Measurements from ENCODE around the gene UNK. TPM values are rescaled to one million over a fixed set of nuclear protein-coding genes. Genes with fewer than 3 reads are reported as not detected.

UNK gene
- total RNA-seq, 1 donor from 2014 or later, result 33.7 TPM

DNA sequence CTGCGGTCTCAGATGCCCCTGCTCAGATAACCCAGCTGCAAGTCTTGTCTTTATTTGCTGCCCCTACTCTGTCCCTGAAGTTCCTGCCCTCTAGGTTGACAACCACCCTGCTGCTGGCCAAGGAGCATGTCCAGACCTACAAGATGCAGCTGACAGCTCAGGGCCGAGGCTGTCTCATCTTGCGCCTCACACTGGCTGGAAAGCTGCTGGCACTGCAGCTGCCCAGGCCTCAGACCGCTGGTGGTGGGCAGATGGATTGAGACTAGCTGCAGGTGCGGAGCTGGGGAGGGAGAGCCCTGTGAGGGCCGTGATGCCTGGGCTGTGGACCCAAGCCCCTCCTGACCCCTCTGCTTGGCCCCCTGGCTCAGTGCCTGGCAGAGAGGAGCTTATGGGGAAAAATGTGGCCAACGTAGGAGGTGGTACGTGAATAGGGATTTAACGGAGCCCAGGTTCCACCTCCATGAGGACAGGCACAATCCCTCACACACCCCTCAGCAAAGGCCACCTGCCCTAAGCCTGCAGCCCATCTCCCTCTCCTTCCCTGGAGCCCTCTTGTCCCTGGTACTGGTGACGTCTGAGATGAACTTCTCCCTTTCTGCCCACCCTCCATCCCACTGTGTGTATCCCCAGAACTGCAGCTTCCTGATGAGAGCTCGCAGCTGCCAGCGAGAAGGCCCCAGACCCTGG lies 11.3 kb upstream of the UNK start:
- intact Hi-C loops (cut with micrococcal nuclease), result no loop called here

DNA sequence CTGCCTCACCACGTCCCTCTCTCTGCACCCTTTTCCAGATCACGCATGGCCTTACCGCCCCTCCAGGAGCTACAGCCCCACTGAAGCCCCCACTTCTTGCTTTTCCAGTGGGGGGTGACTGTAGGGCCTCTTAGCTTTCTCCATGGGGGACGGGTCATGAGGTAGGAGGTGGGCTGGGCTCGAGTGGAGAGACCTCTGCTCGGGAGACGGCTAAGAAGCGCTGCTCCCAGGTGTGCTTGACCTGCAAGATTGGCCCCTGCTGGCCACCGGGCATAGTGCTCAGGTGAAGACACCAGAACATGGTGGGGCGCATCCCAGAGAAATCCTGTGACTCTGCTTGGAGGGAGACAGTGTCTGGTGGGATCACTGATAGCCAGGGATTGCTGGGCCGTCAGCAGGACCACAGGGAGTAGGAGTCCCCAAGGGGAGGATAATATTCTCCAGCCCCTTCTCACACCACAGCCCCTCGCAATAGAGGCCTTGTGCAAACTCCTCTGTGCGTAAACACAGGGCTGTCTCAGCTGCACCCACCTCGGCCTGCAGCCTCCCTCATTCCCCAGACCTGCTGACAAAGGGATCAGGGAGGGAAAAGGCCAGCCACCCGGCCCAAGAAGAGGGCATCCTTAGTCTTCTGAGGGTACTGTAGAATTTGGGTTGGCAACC lies 10.7 kb upstream of the UNK start:
- intact Hi-C loops (cut with micrococcal nuclease), result no loop called here

DNA sequence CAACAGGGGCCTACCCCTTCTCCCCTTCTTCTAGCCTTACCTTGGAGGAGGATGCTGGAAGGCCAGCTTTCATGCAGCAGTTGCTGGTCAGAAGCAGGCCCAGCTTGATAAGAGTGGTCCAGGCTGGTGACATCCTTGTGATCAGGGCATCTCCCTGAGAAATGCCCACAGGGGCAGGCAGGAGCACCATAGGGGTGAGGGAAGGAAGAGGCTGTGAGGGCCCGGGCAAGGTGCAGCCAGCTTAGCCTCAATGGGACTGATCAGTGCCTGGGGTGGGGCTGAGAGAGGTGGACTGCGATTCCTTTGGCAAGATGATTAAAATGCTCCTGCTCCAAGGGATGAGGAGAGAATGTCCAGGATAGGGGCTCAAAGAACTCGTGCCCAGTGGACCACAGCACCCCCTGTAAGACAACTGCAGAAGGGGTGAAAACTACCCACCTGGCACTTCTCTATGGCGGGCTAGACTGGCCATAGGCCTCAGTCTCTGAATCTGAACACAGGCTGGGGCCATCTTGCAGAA lies 10.1 kb upstream of the UNK start:
- intact Hi-C loops (cut with micrococcal nuclease), result no loop called here

DNA sequence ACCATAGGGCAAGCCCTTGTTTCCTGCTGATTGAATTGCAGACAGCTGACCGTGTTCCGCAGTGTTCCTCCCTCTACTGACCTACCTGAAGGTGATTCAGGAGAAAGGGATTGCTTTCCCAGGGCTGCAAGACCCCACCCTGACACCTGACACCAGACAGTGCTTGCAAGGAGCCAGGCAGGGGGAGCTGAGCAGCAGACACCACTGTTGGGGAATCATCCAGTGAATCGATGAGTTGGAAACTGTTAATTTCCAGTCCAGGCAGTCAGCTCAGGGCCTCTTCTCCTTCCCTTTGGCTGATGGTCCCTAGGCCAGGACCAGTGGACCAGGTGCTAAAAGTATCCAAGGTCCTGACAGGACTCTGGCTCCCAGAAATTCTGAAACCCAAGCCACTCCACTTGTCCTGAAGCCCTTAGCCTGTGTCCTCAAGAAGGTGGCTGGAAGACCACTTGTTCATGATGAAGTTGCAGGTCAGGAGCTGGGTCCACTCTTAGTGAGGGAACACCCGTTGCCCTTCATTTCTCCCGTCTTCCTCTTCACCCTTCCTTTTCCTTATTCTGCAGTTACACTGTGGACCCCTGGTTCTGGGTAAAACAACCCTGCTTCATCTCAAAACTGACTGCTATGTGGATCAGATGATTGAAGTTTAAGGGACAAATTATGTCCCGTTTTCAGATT lies 9.5 kb upstream of the UNK start:
- intact Hi-C loops (cut with micrococcal nuclease), result loop anchor here (5.0 kb wide), 1 partner anchor 952 kb away; the partner anchor contains the start of genes JMJD6 and METTL23

DNA sequence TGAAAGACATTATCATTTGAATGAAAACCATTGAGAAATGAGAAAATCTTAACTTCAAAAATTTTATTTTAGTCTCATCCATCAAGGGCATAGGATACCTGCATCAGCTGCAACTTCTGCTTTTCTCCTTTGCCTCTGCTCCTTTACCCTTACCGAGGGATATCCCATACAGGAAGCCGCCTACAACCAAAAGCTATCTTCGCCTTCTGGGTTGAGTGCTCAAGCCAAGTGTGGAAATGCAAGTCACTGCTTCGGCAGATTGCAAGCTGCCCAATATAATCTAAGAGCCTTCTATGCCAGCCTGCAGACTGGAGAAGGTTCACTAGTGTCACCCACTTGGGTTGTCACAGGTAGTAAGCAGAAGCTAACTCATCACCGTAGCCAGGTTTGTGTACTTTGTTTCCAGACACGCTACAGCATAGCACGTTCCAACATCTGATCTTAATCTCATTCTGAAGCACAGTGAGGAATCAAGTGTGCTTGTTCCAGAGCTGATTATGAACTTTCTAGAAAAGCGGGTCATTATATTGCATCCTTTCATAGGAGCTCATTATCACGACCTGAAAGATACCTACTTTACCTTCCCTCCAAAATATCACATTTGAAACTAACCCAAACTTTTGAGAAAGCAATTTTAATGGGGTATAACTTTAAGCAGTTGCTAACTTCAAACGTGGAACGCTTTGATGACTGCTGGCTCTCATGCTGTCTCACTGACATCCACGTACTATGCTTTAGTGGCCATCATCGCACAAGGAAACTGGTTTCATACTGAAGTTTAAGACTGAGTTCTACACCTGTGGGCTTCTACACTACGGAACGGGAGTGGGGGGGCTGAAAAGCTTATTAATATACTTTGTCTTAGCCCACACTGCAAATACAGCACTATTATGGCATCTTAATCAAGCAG lies 8.0 kb upstream of the UNK start:
- intact Hi-C loops (cut with micrococcal nuclease), result loop anchor here (1.0 to 5.0 kb wide), 2 partner anchors 9 to 951 kb away; partner anchors contain the start of genes JMJD6 and METTL23

DNA sequence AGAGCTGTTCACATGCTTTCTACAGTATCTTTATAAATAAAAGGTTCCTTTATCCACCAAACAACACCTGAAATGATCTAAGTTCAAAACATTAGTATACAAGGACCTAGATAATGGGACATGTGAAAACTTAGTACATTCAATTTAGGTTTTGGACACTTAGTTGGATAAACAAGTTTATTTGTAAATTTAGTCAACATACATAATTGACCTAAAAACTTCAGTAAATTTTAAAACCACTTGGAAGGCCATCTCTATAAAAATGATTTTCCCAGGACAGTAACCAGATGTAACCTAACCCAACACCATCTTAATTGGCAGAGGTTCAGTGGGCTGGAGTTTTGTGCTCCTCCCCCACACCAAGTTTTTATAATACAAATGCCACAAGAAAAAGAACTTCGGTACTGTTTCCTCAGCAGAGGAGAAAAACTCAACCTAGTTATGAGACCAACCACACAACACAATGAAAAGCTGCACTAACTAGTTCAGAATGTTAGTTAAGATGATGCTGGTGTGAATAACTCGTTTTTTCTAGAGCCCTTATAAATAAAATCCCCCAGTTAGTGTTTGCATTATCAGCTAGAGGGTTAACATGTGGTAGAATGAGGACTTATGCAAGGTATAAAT lies 7.2 kb upstream of the UNK start:
- intact Hi-C loops (cut with micrococcal nuclease), result loop anchor here (5.0 kb wide), 1 partner anchor 950 kb away; the partner anchor contains the start of genes JMJD6 and METTL23

DNA sequence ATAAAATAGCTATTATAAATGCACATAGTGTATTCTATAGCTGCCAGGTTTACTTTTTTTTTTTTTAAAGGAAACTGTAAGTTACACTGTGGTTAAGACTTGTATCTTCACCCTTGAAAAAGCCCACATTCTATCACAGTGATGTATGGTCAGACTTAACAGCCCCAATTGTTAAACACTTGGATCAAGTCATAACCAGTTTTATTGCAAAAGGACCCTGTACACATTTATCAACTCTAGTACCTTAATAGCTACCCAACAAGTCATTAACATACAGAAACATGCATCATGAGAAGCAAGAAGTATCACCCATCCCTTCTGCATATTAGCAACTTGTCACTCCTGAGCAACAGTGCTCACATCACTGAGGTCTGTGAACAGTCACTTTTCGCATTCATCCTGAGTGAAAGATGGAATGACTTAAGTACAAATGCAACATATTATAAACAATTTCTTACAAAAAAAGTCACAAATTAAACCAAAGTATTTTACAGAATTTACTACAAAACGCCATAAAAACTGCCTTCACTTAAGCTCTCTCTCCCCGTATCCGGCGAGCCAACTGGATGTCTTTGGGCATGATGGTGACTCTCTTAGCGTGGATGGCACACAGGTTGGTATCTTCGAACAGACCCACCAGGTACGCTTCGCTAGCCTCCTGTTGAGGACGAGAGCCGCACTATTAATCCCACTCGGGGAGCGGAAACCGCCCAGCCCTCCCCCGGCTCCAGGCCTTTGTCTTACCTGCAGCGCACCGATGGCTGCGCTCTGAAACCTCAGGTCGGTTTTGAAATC lies 6.3 kb upstream of the UNK start:
- intact Hi-C loops (cut with micrococcal nuclease), result loop anchor here (5.0 kb wide), 1 partner anchor 949 kb away; the partner anchor contains the start of genes JMJD6 and METTL23

DNA sequence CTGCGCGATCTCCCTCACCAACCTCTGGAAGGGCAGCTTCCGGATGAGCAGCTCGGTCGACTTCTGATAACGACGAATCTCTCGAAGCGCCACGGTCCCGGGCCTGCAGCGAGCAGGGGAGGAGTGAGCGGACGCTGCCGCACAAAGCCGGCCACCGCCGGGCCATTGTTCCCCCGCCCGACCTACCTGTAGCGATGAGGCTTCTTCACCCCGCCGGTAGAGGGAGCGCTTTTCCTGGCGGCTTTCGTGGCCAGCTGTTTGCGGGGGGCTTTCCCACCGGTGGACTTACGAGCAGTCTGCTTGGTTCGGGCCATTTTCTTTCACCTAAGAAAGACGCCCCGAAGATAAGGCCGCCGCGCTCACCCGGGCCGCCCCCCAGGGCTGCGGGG lies 5.8 kb upstream of the UNK start:
- intact Hi-C loops (cut with micrococcal nuclease), result loop anchor here (1.0 to 5.0 kb wide), 8 partner anchors 15 to 948 kb away; partner anchors contain the start of genes ACOX1, JMJD6, METTL23 and TEN1

DNA sequence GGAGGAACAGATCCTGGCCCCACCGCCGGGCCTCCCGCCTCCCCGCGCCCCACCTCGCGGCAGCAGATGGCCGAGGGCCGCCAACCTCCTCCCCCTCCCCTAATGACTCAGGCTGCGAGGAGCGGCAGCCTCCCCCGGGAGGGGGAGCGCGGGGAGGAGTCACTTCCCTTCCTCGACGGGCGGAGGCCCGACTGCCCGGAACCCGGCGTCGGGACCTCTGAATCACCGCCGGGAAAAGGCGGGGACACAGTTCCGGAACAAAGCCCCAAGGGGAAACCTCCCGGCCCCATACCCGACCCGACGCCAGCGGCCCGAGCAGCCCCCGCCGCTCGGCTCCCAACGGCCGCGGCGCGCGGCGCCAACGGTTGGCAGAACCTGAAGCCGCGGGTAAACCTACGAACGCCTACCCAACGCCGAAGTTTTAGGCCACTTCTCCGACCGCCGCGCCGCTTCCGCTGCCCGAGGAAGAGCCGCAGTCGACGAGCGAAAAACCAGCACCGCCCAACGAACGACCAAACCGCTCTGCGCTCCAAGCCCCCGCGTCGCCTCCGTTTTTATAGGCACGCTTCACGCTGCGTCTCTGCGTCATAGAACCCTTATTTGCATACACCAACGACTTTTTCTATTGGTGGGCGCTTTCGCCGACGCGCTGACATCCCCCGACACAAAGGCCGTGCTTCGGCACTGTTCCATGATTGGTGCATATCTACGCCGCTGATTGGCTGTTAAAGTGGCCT lies 5.2 kb upstream of the UNK start:
- intact Hi-C loops (cut with micrococcal nuclease), result loop anchor here (1.0 to 5.0 kb wide), 8 partner anchors 15 to 948 kb away; partner anchors contain the start of genes ACOX1, JMJD6, METTL23 and TEN1

DNA sequence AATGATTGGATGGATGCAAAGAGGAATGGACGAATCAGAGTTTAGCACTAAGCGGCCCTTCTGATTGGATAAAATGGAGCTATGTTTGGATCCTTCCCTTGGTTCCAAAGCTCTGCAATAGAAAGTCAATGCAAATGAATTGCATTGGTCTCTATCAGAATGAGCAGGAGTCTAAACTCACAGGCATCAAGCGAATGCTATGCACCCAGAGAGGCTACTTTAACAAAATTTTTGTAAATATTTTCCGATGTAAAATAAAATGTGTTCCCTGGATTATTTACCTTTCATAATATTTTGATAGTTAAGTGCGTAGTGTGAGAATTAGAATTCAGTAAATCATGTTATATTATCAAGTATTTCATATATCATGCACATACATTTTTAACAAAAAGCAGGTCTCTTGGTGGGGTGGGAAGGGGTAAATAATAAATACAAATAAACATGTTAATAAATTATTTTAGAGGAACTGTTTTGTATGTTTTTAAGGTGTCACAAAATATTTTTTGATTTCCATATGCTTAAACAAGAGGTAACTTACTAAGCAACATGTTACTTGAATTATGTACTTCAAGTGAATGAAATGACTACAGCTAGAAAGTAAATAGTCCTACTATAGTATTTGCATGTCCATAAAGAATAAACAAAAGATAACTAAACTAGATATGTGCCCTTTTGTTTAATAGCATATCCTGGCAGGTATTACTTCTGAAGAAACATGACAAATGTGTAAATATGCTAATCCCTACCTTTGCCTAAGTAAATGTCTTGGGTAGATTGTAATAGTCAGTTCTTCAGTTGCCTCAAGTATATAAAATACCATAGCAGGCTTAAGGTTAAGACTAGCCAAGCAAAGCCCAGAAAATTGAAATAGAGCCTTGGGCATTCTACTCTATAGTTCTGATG lies 4.4 kb upstream of the UNK start:
- intact Hi-C loops (cut with micrococcal nuclease), result loop anchor here (1.0 to 5.0 kb wide), 11 partner anchors 16 to 957 kb away; partner anchors contain the start of genes ACOX1, CASKIN2, JMJD6 and METTL23

DNA sequence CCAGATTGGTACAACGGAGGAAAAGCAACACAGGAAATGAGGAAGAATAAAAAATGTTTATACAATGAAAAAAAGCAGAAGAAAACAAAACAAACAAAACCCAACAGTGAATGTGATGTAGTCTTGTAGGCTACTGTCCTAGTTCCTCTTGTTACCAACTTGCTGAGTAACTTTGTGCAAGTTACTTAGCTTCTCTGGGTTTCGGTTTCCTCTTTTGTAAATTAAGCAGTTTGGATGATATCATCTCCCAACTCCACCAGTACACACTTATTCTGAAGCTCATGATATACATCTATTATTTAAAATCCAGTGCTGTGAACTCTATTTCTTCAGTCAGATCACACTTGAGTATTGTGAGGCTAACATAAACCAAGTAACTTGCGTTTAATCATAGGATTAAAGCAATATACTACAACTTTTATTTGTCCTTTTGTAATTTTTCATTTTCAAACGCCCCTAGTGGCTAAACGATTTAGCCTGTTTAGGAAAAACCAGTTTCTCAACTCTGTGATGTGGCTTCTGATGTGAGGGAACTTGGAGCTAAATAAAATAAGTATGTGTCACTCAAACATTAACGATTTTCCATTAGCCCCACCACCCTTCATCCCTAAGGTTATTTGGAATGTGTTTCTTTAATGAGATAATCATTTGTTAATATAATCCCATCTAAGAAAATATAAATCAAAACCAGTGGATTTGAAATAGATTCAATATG lies 1.4 kb upstream of the UNK start:
- intact Hi-C loops (cut with micrococcal nuclease), result loop anchor here (5.0 kb wide), 3 partner anchors 266 to 954 kb away; partner anchors contain the start of genes CASKIN2, MFSD11, PRPSAP1 and SRSF2

DNA sequence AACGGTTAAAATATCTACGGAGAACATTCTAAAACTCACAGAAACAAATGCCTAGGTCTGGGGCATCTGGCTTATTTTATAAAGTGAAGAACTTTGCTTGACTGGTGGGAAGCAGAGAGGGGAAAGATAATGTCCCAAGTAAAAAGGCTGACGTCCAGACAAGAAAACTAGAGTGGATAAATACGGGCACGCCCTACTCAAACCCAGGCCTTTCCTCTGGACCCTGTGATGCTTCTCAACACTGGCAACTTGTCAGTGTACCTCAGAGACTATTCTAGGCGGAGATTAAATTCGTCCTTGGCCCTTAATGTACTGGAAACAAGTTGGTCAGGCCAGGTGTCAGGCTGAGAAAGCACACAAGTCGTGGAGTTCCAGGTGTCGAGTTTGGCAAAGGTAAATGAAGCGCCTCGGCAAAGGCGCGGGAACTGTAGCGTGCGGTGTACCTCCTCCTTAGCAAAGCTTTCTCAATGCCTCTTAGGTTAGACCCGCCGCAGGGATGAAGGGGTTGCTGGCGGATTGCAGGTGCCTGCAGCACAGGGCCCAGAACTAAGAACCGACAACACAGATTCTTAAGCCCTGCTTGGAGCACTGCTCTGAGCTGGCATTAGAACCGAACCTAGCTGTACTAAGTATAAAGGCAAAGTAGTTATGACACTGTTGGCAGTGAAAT lies 668 bp upstream of the UNK start:
- intact Hi-C loops (cut with micrococcal nuclease), result loop anchor here (1.0 to 5.0 kb wide), 11 partner anchors 19 to 953 kb away; partner anchors contain the start of genes ACOX1, CASKIN2, FBF1 and GALK1

DNA sequence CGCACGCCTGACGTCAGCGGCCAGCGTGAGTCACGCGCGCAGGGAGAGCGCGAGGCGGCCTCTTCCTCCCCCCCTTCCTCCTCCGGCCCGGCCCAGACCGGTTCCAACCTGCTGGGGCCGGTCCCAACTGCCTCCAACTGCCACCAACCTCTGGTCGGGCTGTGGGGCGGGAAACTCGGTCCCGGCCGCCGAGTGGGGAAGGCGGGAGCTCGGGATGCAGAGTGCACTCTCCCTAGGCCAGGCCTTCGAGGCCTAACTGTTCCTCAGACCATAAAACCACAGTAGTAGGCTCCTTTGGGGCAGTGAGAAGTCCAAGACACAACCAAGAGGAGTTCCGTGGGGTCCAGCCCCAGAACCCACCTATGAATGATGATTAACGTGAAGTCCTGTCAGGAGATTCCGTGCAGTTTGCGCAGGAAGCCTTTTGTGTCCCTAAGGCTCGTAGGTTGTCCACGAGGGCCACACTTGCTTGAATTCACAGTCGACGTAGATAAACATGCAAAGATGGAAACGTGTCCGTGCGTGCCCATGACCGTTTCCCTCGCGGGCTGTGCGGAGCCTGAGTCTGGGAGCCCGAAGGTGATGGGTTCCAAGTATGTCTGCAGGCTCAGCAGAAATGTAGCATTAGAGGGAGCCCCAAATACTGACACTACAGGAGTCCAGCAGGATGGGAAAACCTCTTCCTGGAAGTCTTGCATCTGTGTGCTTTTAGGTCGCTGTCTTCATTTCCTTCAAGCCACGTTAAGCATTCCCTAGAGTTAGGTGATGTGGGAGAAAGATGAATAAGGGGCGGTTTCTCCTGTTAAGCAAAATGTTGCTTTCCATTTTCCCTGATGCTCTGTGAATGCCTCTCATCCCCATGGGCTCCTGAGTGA lies 647 bp downstream of the UNK start:
- intact Hi-C loops (cut with micrococcal nuclease), result loop anchor here (1.0 to 2.0 kb wide), 6 partner anchors 9 to 484 kb away; partner anchors contain the start of gene GALK1

DNA sequence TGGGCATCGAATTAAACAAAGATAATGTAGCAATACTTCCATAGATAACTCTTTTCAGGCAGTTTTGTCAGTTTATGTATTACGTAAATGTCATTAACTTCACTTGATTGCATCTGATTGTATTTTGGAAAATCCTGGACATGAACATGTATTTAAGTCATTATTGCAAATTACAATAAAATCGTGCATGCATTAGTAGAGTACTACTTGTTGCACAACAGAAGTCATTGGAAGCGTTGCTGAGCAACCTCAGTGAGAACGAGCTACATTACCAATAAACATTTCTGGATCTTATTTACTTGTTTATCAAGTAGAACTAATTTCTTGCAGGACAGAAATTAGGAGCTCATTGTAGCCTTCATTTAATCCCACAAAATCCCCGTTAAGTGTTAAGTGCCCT lies 6.6 kb downstream of the UNK start:
- intact Hi-C loops (cut with micrococcal nuclease), result no loop called here

DNA sequence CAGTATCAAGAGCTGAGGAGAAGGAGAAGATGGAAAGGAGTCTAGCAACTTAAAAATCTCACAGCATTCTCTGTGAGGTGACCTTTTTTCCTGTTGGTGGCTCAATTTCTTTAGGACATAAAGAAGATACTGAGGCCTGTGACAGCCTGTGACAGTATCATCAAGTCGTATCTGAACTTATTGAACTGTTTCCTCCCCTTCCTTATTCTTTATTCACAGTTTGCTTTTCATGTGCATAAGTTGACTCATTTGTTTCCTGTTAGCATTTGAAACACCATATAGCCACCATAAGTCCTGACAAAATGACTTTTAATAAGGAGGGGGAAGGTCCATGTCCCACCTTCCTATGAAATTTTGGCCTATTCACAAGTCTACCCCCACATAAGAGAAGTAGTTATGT lies 8.9 kb downstream of the UNK start:
- intact Hi-C loops (cut with micrococcal nuclease), result no loop called here
